CD4-positive, CD25-positive, alpha-beta regulatory T cell (primary cell): ENCODE results near the gene PHACTR1. TPM values are rescaled to one million over a fixed set of nuclear protein-coding genes. Genes with fewer than 3 reads are reported as not detected.

Experiments
- ATAC-seq, 2 donors: fragments of 150-1000 bp; cut with Tn5 transposase; one replicate each; pipeline ENCODE4 v1.10.0; 2021; ENCODE audit warnings: low read depth in 2 of 2, moderate number of reproducible peaks in 2 of 2, moderate library complexity in 1 of 2
- DNase-seq, 3 donors: peaks; one replicate each; pipeline versions ENCODE4 v3.0.0 to v3.0.0-alpha.2; 2012 to 2022; ENCODE audit warnings: mixed read lengths in 1 of 3
- H3K27ac ChIP-seq: one replicate; pipeline ENCODE4 v1.7.0; 2013; ENCODE audit warnings: mild to moderate bottlenecking, low read length; ENCODE audit not compliant: insufficient read depth, poor library complexity, severe bottlenecking
- H3K27me3 ChIP-seq: one replicate; pipeline ENCODE4 v1.7.0; 2013; ENCODE audit warnings: low read length; ENCODE audit not compliant: control insufficient read depth, insufficient read depth
- H3K36me3 ChIP-seq: one replicate; pipeline ENCODE4 v1.7.0; 2013; ENCODE audit warnings: mild to moderate bottlenecking, low read length, moderate library complexity; ENCODE audit not compliant: control insufficient read depth, insufficient read depth
- H3K4me1 ChIP-seq: 2 replicates; pipeline ENCODE4 v1.7.0; 2013; ENCODE audit warnings: mild to moderate bottlenecking, low read length; ENCODE audit not compliant: insufficient read depth, control insufficient read depth, poor library complexity, severe bottlenecking
- H3K4me3 ChIP-seq: one replicate; pipeline ENCODE4 v1.7.0; 2013; ENCODE audit warnings: low read depth, mild to moderate bottlenecking, low read length, moderate library complexity
- H3K9me3 ChIP-seq, 2 experiments: 1 replicate in 1 of 2; 2 replicates in 1 of 2; pipeline ENCODE4 v1.7.0; 2013; ENCODE audit warnings: low read length in 2 of 2, mild to moderate bottlenecking in 1 of 2, moderate library complexity in 1 of 2; ENCODE audit not compliant: control insufficient read depth in 2 of 2
- H3K27ac Mint-ChIP-seq, 3 donors: one replicate each; pipeline ENCODE4 v1.8.0; 2020 to 2022; ENCODE audit warnings: mild to moderate bottlenecking in 3 of 3, mixed read lengths in 3 of 3, moderate library complexity in 2 of 3
- H3K27me3 Mint-ChIP-seq: one replicate; pipeline ENCODE4 v1.8.0; 2022; ENCODE audit warnings: mild to moderate bottlenecking, mixed read lengths
- H3K36me3 Mint-ChIP-seq: one replicate; pipeline ENCODE4 v1.8.0; 2020; ENCODE audit warnings: mixed read lengths
- H3K4me1 Mint-ChIP-seq, 4 donors: one replicate each; pipeline ENCODE4 v1.8.0; 2020 to 2022; ENCODE audit warnings: mixed read lengths in 4 of 4, mild to moderate bottlenecking in 1 of 4
- H3K4me3 Mint-ChIP-seq, 4 donors: one replicate each; pipeline ENCODE4 v1.8.0; 2020 to 2022; ENCODE audit warnings: mild to moderate bottlenecking in 4 of 4, mixed read lengths in 4 of 4, moderate library complexity in 3 of 4
- H3K9me3 Mint-ChIP-seq, 7 donors: one replicate each; pipeline ENCODE4 v1.8.0; 2020 to 2022; ENCODE audit warnings: mixed read lengths in 7 of 7, mild to moderate bottlenecking in 3 of 7, moderate library complexity in 2 of 7
- polyA plus RNA-seq, 4 donors: library from polyadenylated mRNA; unstranded; fragments of 300-500 nt; fragmentation: Illumina TruSeq; gene quantifications; one replicate each; pipeline ENCODE4 v1.2.3, GENCODE V29; 2021
- total RNA-seq: library from RNA; stranded (reverse); gene quantifications from one replicate; pipeline ENCODE4 v1.2.3, GENCODE V29; 2022

Gene PHACTR1
- total and polyA plus RNA-seq, 5 donors from 2014 or later: 0.28 to 1.6 (median 0.38) TPM

DNA sequence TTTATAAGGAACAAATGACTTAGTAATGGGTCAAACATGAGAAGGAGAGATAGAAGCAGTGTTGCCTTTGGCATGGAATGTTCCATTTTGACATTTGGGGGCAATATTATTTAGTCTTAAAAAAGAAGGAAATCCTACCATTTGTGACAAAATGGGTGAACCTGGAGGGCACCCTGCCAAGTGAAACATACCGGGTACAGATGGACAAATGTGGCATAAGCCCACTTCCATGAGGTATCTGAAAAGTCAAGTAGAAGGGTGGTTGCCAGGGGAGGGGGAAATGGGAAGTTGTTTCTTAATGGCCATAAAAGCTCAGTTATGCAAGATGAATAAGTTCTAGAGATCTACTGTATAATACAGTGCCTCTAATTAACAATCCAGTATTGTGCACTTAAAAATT lies 342.5 kb downstream of the PHACTR1 start:
- no peaks in the 10 kb centered on the region for H3K4me1 Mint-ChIP-seq
- no peak overlapping the region for H3K4me3 ChIP-seq

DNA sequence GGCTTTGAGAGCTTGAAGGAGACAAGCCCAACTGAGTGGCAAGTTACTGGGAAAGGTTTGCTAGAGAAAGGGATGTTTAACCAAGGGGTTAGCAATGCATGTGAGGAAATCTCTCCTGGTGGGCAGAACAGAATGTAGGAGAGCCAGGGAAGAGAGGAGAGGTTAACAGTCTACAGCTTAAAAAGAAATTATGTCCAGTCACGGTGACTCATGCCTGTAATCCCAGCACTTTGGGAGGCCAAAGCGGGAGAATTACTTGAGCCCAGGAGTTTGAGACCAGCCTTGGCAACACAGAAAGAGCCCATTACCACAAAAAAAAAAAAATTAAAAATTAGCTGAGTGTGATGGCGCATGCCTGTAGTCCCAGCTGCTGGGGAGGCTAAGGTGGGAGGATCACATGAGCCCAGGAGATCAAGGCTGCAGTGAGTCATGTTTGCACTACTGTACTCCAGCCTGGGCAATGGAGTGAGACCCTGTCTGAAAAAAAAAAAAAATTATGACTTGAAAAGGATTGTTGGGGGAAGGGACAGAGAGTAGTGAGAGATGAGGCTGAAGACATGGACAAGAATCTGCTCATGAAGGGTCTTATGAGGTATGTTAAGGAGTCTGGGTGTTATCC lies 346.8 kb downstream of the PHACTR1 start:
- no peak overlapping the region for H3K27ac ChIP-seq
- Mint-ChIP-seq H3K27ac (no peak overlapping the region), H3K4me1 (no peaks in the 10 kb centered on the region), H3K27me3 (peaks cover 5% of the 10 kb centered on the region), H3K4me3 (no peak overlapping the region), H3K36me3 (no peaks in the 10 kb centered on the region), H3K9me3 (no peaks in the 10 kb centered on the region)
- DNase-seq (no peak), ATAC-seq (no peak)
- peaks cover under 1% of the 10 kb centered on the region for H3K4me1 ChIP-seq
- no peak overlapping the region for H3K4me3 ChIP-seq
- H3K9me3 ChIP-seq: no peaks in the 10 kb centered on the region
- no peaks in the 10 kb centered on the region for H3K36me3 ChIP-seq
- H3K27me3 ChIP-seq: peaks cover 2% of the 10 kb centered on the region

More for the DNA sequence above, 342.5 kb downstream of the PHACTR1 start:
- H3K36me3 Mint-ChIP-seq: no peaks in the 10 kb centered on the region
- Histone ChIP-seq H3K27me3 (peaks cover 8% of the 10 kb centered on the region), H3K4me1 (no peaks in the 10 kb centered on the region), H3K36me3 (no peaks in the 10 kb centered on the region), H3K27ac (no peak overlapping the region), H3K9me3 (no peaks in the 10 kb centered on the region)
- H3K4me3 Mint-ChIP-seq: no peak overlapping the region
- no peak for DNase-seq
- H3K27me3 Mint-ChIP-seq: peaks cover 4% of the 10 kb centered on the region
- peaks cover 0 to 4% (median 0%) of the 10 kb centered on the region in 7 donors for H3K9me3 Mint-ChIP-seq
- no peak overlapping the region for H3K27ac Mint-ChIP-seq
- ATAC-seq: no peak

DNA sequence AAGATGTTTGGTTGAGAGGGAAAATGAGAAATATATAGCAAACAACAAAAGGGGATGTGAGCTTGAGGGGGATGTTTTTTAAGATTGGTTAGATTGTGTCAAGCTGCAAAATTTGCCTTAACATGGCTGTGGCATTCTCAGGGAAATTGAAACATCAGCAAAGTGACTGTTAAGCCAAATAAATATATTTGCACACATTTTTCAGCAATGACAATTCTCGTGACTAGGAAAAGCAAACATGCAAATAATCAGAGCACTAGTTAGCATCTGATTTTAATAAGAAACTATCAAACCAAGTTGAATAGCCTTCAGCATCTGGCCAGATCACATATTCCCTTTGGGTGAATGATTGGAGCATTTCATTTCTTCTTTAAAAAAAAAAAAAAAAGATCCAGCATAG lies 349.0 kb downstream of the PHACTR1 start:
- ATAC-seq (no peak), DNase-seq (no peak)
- Histone ChIP-seq H3K4me1 (peaks cover 4% of the 10 kb centered on the region), H3K9me3 (no peaks in the 10 kb centered on the region), H3K36me3 (no peaks in the 10 kb centered on the region), H3K27ac (no peak overlapping the region), H3K4me3 (no peak overlapping the region), H3K27me3 (no peaks in the 10 kb centered on the region)
- no peak overlapping the region for H3K27ac Mint-ChIP-seq
- H3K36me3 Mint-ChIP-seq: no peaks in the 10 kb centered on the region
- no peak overlapping the region for H3K4me3 Mint-ChIP-seq
- no peaks in the 10 kb centered on the region for H3K9me3 Mint-ChIP-seq
- H3K27me3 Mint-ChIP-seq: peaks cover 8% of the 10 kb centered on the region
- H3K4me1 Mint-ChIP-seq: no peaks in the 10 kb centered on the region

DNA sequence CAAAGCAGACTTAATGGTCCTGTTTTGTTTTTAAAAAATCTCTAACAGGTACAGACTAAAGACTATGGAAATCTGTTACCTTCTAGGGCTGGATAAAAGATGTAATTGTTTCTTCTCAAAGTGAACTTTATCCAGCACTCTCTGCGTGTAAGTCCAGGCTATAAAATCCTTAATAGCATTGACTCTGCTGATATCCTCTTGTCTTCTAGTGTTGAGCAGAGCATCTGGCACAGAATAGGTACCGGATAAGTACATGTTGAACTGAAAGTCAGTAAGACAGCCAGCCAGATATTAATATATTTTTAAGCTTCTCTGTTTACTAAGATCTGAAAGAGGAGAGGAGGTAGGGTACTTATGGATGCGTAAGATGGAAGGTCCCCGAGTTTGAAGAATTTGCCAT lies 349.5 kb downstream of the PHACTR1 start:
- Mint-ChIP-seq H3K36me3 (no peaks in the 10 kb centered on the region), H3K9me3 (no peaks in the 10 kb centered on the region), H3K27ac (no peak overlapping the region), H3K4me3 (no peak overlapping the region), H3K4me1 (no peaks in the 10 kb centered on the region), H3K27me3 (peaks cover 8% of the 10 kb centered on the region)
- H3K27ac ChIP-seq: no peak overlapping the region
- no peaks in the 10 kb centered on the region for H3K27me3 ChIP-seq
- H3K4me1 ChIP-seq: peaks cover 4% of the 10 kb centered on the region
- no peaks in the 10 kb centered on the region for H3K9me3 ChIP-seq
- H3K4me3 ChIP-seq: no peak overlapping the region
- ATAC-seq (no peak), DNase-seq (no peak)
- no peaks in the 10 kb centered on the region for H3K36me3 ChIP-seq

DNA sequence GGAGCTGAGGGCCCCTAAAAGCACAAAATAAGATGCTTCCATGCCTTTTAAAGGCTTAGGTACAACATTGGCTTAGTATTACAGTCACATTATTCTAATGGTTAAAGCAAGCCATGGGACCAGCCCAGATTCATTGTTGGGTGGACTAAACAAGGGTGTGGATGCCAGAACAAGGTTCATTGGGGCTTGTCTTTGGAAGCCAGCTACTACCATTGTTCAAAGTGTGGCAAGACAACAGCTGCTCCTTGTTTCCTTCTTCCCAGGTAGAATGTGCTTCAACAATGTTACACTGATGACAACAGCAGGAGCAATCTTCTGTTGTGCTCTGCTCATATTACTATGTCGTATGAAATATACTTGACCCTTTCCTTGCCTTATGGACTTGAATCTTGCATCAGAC lies 350.3 kb downstream of the PHACTR1 start:
- Histone ChIP-seq H3K27me3 (peaks cover 3% of the 10 kb centered on the region), H3K4me3 (no peak overlapping the region), H3K36me3 (no peaks in the 10 kb centered on the region), H3K27ac (no peak overlapping the region), H3K9me3 (no peaks in the 10 kb centered on the region), H3K4me1 (peaks cover 4% of the 10 kb centered on the region)
- no peak for DNase-seq
- no peak overlapping the region for H3K4me3 Mint-ChIP-seq
- no peaks in the 10 kb centered on the region for H3K4me1 Mint-ChIP-seq
- no peak overlapping the region for H3K27ac Mint-ChIP-seq
- no peaks in the 10 kb centered on the region for H3K36me3 Mint-ChIP-seq
- H3K27me3 Mint-ChIP-seq: peaks cover 8% of the 10 kb centered on the region
- ATAC-seq: no peak
- no peaks in the 10 kb centered on the region for H3K9me3 Mint-ChIP-seq

DNA sequence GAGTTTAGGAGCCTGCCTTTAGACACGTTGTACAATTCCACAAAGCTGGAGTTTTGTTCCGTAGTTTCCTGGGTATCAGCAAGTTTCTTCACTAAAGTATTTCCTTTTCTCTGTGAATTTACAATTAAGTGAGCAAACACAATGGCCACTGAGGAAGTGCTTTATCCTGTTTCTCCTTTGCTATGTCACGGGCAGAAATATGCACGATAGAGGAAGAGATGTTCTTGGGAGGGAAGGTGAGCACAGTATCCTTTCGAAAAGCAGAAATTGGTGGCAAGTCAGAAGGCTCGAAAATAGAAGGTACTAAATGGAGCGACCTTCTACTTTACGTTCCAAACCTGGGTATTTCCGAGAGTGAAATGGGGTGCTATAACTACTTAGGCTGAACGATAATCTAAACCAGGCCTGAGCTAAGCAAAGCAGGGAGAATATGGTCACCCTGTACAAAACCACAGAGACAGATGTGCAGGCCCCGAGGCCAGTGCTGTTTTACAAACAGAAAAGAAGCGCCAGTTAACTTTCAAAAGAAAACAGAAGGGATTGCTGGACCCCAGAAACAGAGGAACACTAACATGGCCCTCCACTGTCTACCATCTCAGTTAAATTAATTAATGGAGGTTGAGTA lies 352.1 kb downstream of the PHACTR1 start:
- ATAC-seq: no peak
- Histone ChIP-seq H3K36me3 (no peaks in the 10 kb centered on the region), H3K27me3 (peaks cover 3% of the 10 kb centered on the region), H3K4me3 (no peak overlapping the region), H3K4me1 (peaks cover 4% of the 10 kb centered on the region), H3K27ac (no peak overlapping the region), H3K9me3 (no peaks in the 10 kb centered on the region)
- Mint-ChIP-seq H3K9me3 (no peaks in the 10 kb centered on the region), H3K36me3 (no peaks in the 10 kb centered on the region), H3K27ac (no peak overlapping the region), H3K4me3 (no peak overlapping the region), H3K27me3 (peaks cover 10% of the 10 kb centered on the region), H3K4me1 (no peaks in the 10 kb centered on the region)
- DNase-seq: no peak

DNA sequence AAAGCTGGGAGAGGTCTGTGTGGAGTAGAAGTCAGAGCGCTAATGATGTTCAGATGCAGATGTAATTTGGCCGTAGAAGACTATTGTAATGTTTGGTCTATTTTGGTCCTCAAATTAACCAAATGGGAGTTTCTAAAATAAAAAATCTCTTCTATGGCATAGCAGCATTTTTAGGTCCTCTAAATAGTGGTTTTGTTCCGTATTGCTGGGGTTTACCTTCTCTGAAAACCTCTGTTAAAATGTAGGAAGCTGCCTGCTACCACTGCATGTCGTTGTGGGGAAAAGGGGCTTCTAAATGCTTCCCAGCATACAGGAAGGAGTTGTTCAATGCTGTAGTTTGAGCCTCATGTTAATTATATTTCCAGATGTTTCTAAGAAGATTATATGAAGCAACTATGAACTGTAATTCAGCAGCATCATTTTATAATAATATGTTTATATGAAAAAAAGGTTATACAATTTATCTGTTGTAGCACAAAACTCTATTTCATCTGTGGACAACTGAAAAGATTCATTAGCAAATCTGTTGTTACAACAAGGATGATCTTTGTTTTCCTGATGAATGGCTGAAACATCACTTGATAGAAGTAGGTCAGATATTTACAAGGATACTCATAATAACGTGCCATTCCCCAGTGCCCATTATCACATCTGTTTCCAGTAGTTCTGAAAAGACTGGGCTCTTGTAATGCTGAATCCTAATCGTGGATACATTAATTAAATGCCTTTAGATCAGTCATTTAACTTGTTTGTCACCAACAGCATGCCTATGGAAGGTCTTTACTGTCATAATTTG lies 355.2 kb downstream of the PHACTR1 start:
- Histone ChIP-seq H3K4me3 (no peak overlapping the region), H3K4me1 (peaks cover 4% of the 10 kb centered on the region), H3K27ac (no peak overlapping the region), H3K27me3 (peaks cover 3% of the 10 kb centered on the region), H3K36me3 (no peaks in the 10 kb centered on the region), H3K9me3 (no peaks in the 10 kb centered on the region)
- Mint-ChIP-seq H3K27ac (no peak overlapping the region), H3K4me1 (no peaks in the 10 kb centered on the region), H3K27me3 (peaks cover 10% of the 10 kb centered on the region), H3K36me3 (no peaks in the 10 kb centered on the region), H3K9me3 (no peaks in the 10 kb centered on the region), H3K4me3 (no peak overlapping the region)
- ATAC-seq: no peak
- DNase-seq: no peak
